Immature natural killer cell (primary cell): Measurements from ENCODE around the gene PLEKHA4. TPM values are rescaled to one million over a fixed set of nuclear protein-coding genes. Genes with fewer than 3 reads are reported as not detected.
"Not testable (repeated sequence)": the region's sequence is repeated elsewhere in the genome, so short reads cannot be mapped to it uniquely, and the experiment has no call there.

Source experiments
- DNase-seq, 3 donors: peaks; one replicate each; pipeline ENCODE4 v3.0.0; 2022; ENCODE audit warnings: mixed read lengths in 1 of 3
- H3K27ac Mint-ChIP-seq, 6 donors: one replicate each; pipeline ENCODE4 v1.8.0; 2020; ENCODE audit warnings: mixed read lengths in 6 of 6, mild to moderate bottlenecking in 5 of 6, inconsistent platforms in 4 of 6, moderate library complexity in 3 of 6
- H3K27me3 Mint-ChIP-seq, 3 donors: one replicate each; pipeline ENCODE4 v1.8.0; 2020 to 2021; ENCODE audit warnings: low read depth in 3 of 3, mild to moderate bottlenecking in 3 of 3, mixed read lengths in 3 of 3, moderate library complexity in 3 of 3, inconsistent platforms in 1 of 3
- H3K36me3 Mint-ChIP-seq, 3 donors: one replicate each; pipeline ENCODE4 v1.8.0; 2020; ENCODE audit warnings: mixed read lengths in 3 of 3, inconsistent platforms in 2 of 3, mild to moderate bottlenecking in 2 of 3
- H3K4me1 Mint-ChIP-seq, 2 donors: one replicate each; pipeline ENCODE4 v1.8.0; 2020; ENCODE audit warnings: inconsistent platforms in 2 of 2, mild to moderate bottlenecking in 2 of 2, mixed read lengths in 2 of 2, moderate library complexity in 1 of 2
- H3K4me3 Mint-ChIP-seq, 5 donors: one replicate each; pipeline ENCODE4 v1.8.0; 2020; ENCODE audit warnings: mild to moderate bottlenecking in 5 of 5, mixed read lengths in 5 of 5, inconsistent platforms in 3 of 5, moderate library complexity in 3 of 5
- H3K9me3 Mint-ChIP-seq, 6 donors: one replicate each; pipeline ENCODE4 v1.8.0; 2020; ENCODE audit warnings: mild to moderate bottlenecking in 6 of 6, mixed read lengths in 6 of 6, inconsistent platforms in 4 of 6, moderate library complexity in 3 of 6
- polyA plus RNA-seq, 3 donors: library from polyadenylated mRNA; unstranded; fragments of 300-500 nt; fragmentation: Illumina TruSeq; gene quantifications; one replicate each; pipeline ENCODE4 v1.2.3, GENCODE V29; 2021

PLEKHA4 gene
- polyA plus RNA-seq, 3 donors from 2014 or later: 3.0 to 5.9 (median 4.8) TPM

- peak overlapping the region in 1 of 6 donors; percentile 69 for H3K27ac Mint-ChIP-seq
These were observed 687 bp downstream of the PLEKHA4 start for GRCh38 chr19:48867746-48868113.

DNA sequence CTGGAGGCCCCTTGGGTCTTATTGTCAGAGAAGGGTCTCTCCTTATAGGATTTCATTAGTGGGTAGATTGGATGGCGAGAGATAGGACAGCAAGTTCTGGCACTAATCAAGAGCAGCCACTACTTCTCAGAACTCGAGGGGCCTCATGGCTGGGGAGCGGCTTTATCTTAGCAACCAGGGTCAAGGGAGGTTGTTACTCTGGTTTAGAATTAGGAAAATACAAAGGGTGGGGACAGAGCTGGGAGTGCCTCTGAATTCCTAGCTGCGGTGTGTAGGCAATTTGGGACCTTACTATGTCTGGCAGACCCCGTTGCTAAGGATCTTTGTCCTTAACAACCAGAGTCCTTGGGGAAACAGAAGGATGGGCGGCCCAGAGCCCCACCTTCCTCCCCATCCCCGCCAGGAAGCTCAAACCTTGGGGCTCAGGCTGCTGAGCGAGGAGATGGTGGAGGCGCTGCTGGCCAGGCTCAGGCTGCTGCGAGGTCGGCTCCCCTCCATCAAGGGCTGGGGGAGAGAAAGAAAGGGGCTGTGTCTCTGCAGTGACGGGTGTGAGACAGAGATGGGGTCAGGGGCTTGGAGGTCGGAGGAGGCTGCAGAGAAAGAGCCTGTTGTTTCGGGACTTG lies 1.2 kb downstream of the PLEKHA4 start:
- Mint-ChIP-seq H3K4me1 (peaks cover 2 to 5% of the 10 kb centered on the region in 2 donors), H3K36me3 (peaks cover 0 to 4% (median 0%) of the 10 kb centered on the region in 3 donors), H3K27ac (no peak overlapping the region), H3K27me3 (peaks cover 5 to 12% (median 10%) of the 10 kb centered on the region in 3 donors), H3K4me3 (no peak overlapping the region), H3K9me3 (no peaks in the 10 kb centered on the region)
- DNase-seq: no peak

More at GRCh38 chr19:48867746-48868113, 687 bp downstream of the PLEKHA4 start:
- no peak for DNase-seq
- H3K9me3 Mint-ChIP-seq: no peaks in the 10 kb centered on the region
- H3K4me3 Mint-ChIP-seq: no peak overlapping the region
- peaks cover 0 to 4% (median 0%) of the 10 kb centered on the region in 3 donors for H3K36me3 Mint-ChIP-seq
- peaks cover 5 to 10% of the 10 kb centered on the region in 2 donors for H3K4me1 Mint-ChIP-seq
- H3K27me3 Mint-ChIP-seq: peaks cover 9 to 17% (median 15%) of the 10 kb centered on the region in 3 donors

DNA sequence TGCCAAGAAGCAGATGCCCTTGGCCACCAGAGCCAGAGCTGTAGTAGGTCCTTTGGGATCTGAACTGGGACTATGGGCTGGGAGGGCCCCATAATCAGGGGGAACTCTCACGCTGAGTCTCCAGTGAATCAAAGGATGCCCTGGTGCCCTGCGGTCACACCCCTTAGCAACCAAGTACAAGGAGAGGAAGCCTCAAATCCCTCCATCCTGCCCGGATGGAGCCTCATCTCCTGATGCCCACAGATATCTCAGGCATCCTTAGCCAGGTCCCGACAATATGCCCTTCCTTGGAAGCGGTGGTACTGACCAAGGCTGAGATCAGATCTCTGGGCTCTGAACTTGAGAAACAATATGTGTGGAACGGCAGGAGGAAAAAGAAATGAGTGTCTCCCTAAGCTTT lies 1.7 kb downstream of the PLEKHA4 start:
- Mint-ChIP-seq H3K4me3 (no peak overlapping the region), H3K4me1 (no peaks in the 10 kb centered on the region), H3K27me3 (peaks cover 2 to 10% (median 7%) of the 10 kb centered on the region in 3 donors), H3K36me3 (peaks cover 0 to 4% (median 0%) of the 10 kb centered on the region in 3 donors), H3K9me3 (no peaks in the 10 kb centered on the region), H3K27ac (no peak overlapping the region)
- no peak for DNase-seq

DNA sequence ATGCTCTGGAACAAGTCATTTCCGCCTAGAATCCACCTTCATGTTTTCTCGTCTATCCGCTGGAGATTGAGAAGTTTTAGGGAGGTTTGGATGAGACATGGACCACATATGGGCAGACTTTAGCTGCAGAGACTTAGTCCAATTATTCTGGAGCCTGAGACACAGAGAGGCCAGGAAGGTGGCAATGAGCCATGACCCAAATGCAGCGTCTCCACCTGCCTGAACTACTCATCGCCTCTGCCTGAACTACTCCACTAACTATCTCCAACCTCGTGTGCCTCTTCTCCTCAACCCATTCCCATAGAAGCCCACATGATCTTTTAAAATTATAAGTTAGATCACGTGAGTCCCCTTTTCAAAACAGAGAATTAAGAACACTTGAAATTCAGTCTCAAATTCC lies 5.6 kb downstream of the PLEKHA4 start:
- Mint-ChIP-seq H3K4me3 (no peak overlapping the region), H3K9me3 (no peaks in the 10 kb centered on the region), H3K36me3 (no peaks in the 10 kb centered on the region), H3K27me3 (peaks cover 0 to 6% (median 2%) of the 10 kb centered on the region in 3 donors), H3K27ac (no peak overlapping the region), H3K4me1 (peaks cover 6 to 9% of the 10 kb centered on the region in 2 donors)
- no peak for DNase-seq

DNA sequence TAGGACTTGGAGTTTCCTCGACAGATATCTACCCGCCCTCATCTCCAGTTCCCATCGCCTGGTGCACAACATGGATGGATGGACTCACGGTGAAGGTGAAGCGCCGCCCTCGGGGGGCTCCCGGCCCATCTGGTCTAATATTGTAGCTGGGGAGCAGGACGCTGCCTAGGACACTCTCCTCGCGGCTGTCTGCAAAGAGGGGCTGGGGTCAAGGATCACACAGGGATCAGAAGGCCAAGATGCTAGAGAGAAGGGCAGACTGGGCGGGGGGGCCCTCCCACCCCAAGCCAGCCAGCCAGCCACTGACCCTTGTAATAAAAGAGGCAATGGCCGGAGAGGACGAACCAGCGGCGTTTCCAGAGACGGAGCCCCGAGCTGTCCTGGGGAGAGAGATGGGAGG lies 7.1 kb downstream of the PLEKHA4 start:
- H3K27ac Mint-ChIP-seq: no peak overlapping the region
- no peaks in the 10 kb centered on the region for H3K9me3 Mint-ChIP-seq
- no peaks in the 10 kb centered on the region for H3K36me3 Mint-ChIP-seq
- DNase-seq: no peak
- peaks cover 6 to 9% of the 10 kb centered on the region in 2 donors for H3K4me1 Mint-ChIP-seq
- no peak overlapping the region for H3K4me3 Mint-ChIP-seq
- peaks cover 0 to 2% (median 2%) of the 10 kb centered on the region in 3 donors for H3K27me3 Mint-ChIP-seq

DNA sequence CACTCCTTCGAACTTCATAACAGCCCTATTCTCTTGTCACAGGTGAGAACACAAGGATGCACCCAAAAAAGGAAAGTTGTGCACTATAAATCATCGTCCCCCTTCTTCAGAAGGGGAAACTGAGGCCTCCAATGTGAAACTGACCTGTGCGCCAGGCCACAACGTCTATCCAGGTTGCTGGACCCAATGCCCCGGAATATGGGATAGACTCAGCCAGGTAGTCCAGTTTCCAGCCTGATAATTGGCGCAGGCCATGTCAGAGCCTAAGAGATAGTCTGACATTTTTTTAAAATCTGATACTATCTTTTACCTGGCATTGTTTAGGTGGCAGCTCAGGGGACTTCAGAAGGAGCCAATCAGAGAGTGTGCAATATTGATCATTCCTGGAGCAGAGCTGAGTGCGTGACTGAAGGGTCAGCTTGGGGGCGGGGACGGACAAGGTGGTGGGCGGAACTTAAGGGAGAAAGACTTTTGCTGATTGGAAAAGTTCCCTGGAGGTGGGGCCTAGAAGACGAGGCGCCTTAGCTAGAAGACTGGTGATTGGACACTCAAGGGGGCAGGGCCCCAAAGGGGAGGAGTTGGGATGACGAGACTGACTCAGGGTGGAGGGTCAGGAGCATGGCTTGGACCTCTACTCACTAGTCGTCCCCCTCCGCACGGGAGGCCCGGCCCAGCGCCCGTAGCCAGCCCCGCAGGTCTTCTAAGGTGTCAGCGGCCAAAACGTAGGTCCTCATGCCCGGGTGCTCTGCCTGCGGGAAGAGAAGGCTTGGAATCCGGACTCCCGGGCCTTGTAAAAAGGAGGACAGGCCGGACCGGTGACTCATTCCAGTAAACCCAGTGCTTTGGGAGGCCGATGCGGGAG lies 8.5 kb downstream of the PLEKHA4 start:
- no peaks in the 10 kb centered on the region for H3K36me3 Mint-ChIP-seq
- H3K4me3 Mint-ChIP-seq: peak overlapping the region; percentile 6 to 100 (median 91)
- H3K4me1 Mint-ChIP-seq: peaks cover 6 to 9% of the 10 kb centered on the region in 2 donors
- peaks cover 0 to 2% (median 2%) of the 10 kb centered on the region in 3 donors for H3K27me3 Mint-ChIP-seq
- no peaks in the 10 kb centered on the region for H3K9me3 Mint-ChIP-seq
- DNase-seq: peak in 2 of 3 donors; percentile 20 to 38
- H3K27ac Mint-ChIP-seq: no peak overlapping the region

- Mint-ChIP-seq H3K9me3 (no peaks in the 10 kb centered on the region), H3K4me1 (peaks cover 6 to 9% of the 10 kb centered on the region in 2 donors), H3K27me3 (peaks cover 0 to 2% (median 2%) of the 10 kb centered on the region in 3 donors), H3K4me3 (peak overlapping the region; percentile 91 to 100 (median 96)), H3K27ac (peak overlapping the region in 5 of 6 donors; percentile 82 to 94 (median 85)), H3K36me3 (no peaks in the 10 kb centered on the region)
- DNase-seq: peak; percentile 67 to 75 (median 69)
These were observed 9.3 kb downstream of the PLEKHA4 start for GRCh38 chr19:48858984-48859710.

DNA sequence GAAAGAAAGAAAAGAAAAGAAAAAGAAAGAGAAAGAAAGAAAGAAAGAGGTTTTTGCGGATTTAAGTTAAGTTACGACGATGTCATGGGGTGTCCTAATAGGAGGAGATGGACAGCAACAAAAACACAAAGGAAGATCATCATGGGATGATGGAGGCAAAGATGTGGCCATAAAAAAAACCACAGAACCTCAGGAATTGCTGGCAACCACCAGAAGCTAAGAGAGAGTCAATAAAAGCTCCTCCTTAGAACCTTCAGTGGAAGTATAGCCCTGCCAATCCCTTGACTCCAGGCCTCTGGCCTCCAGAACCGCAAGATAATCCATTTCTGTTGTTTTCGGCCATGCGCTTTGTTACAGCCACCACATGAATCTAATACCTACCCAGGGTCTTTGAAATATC lies 11.5 kb downstream of the PLEKHA4 start:
- Mint-ChIP-seq H3K27me3 (peaks cover 0 to 2% (median 0%) of the 10 kb centered on the region in 3 donors), H3K36me3 (no peaks in the 10 kb centered on the region), H3K27ac (no peak overlapping the region), H3K4me3 (no peak overlapping the region), H3K4me1 (peaks cover 6 to 9% of the 10 kb centered on the region in 2 donors), H3K9me3 (no peaks in the 10 kb centered on the region)
- no peak for DNase-seq

DNA sequence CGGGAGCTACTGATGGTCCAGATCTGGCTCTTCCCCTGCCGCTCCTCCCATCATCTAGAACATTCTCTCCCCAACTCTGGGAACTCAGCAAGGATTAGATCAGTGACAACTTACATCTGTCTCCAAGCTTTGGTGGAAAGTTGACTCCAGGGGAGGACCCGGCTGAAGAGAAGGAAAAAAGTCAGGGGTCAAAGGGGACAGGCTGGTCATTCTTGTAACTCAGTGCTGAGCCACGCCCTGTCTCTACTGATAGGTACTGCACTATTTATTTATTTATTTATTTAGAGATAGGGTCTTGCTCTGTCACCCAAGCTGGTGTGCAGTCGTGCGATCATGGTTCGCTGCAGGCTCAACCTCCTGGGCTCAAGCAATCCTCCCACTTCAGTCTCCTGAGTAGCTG lies 14.3 kb downstream of the PLEKHA4 start:
- H3K4me3 Mint-ChIP-seq: no peak overlapping the region
- no peak for DNase-seq
- H3K27ac Mint-ChIP-seq: no peak overlapping the region
- H3K4me1 Mint-ChIP-seq: peaks cover 3 to 6% of the 10 kb centered on the region in 2 donors
- H3K36me3 Mint-ChIP-seq: no peaks in the 10 kb centered on the region
- no peaks in the 10 kb centered on the region for H3K9me3 Mint-ChIP-seq
- H3K27me3 Mint-ChIP-seq: no peaks in the 10 kb centered on the region

GRCh38 chr19:48853483-48853882 lies 14.9 kb downstream of the PLEKHA4 start:
- H3K27ac Mint-ChIP-seq: no peak overlapping the region
- peaks cover 0 to 1% of the 10 kb centered on the region in 2 donors for H3K4me1 Mint-ChIP-seq
- no peak overlapping the region for H3K4me3 Mint-ChIP-seq
- no peaks in the 10 kb centered on the region for H3K27me3 Mint-ChIP-seq
- no peaks in the 10 kb centered on the region for H3K36me3 Mint-ChIP-seq
- DNase-seq: no peak
- H3K9me3 Mint-ChIP-seq: no peaks in the 10 kb centered on the region

DNA sequence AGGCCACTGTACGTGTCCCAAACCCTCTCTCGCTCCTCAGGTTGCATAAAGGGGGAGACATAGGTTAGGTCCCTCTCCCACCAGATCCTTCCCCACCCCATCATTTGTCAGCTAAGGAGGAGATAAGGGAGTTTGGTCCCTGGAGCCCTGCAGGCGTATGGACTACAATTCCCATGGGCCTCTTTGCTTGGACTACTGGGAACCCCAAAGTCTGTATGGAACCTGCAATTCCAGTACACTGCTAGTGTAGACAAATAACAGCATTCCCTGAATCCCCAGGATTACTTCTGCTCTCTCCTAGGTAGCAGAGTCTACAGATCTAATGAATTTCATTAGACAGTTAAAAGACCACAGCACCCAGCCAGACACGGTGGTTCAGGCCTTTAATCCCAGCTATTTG lies 16.1 kb downstream of the PLEKHA4 start:
- Mint-ChIP-seq H3K27ac (no peak overlapping the region), H3K9me3 (no peaks in the 10 kb centered on the region), H3K4me3 (no peak overlapping the region), H3K4me1 (no peaks in the 10 kb centered on the region), H3K36me3 (no peaks in the 10 kb centered on the region), H3K27me3 (no peaks in the 10 kb centered on the region)
- no peak for DNase-seq

- H3K36me3 Mint-ChIP-seq, DNase-seq, H3K9me3 Mint-ChIP-seq, H3K4me1 Mint-ChIP-seq, H3K4me3 Mint-ChIP-seq, H3K27ac Mint-ChIP-seq, H3K27me3 Mint-ChIP-seq: not testable (repeated sequence)
These were observed 21.8 kb downstream of the PLEKHA4 start for GRCh38 chr19:48846659-48847058.

DNA sequence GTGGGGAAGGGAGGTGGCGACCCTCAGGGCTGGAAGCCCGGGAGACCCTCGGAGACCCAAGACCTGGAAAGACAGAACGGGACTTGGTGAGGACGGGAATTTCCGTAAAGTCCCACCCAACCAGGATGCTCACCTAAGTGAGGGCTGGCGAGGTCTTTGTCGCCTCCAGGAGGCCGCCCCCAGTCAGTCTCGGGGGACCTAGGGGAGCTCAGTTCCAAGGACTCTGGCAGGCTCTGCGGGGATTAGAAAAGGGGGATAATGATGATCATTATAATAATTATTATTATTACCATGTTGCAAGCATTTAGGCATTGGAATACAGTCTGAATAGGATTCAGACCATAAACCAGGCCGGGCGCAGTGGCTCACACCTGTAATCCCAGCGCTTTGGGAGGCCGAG lies 23.0 kb downstream of the PLEKHA4 start:
- DNase-seq: no peak
- no peaks in the 10 kb centered on the region for H3K4me1 Mint-ChIP-seq
- peaks cover 0 to 3% (median 0%) of the 10 kb centered on the region in 3 donors for H3K36me3 Mint-ChIP-seq
- peaks cover 0 to 2% (median 2%) of the 10 kb centered on the region in 3 donors for H3K27me3 Mint-ChIP-seq
- H3K9me3 Mint-ChIP-seq: no peaks in the 10 kb centered on the region
- no peak overlapping the region for H3K27ac Mint-ChIP-seq
- H3K4me3 Mint-ChIP-seq: no peak overlapping the region

DNA sequence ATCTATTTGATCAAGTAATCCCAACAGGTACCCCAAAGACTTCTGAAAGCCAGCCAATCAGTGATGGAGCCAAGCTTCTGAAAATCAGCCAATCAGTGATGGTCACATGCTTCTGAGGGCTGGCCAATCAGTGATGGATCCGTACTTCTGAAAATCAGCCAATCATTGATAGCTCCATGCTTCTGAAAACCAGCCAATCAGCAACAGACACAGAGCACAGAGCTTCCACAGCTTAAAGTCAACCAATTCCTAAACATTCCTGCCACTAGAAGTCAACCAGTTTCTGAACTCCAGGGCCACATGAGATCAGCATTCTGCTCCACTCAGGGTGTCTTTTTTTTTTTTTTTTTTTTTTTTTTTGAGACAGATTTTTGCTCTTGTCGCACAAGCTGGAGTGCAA lies 23.9 kb downstream of the PLEKHA4 start:
- H3K4me3 Mint-ChIP-seq: no peak overlapping the region
- no peak for DNase-seq
- no peak overlapping the region for H3K27ac Mint-ChIP-seq
- peaks cover 0 to 3% (median 0%) of the 10 kb centered on the region in 3 donors for H3K36me3 Mint-ChIP-seq
- H3K4me1 Mint-ChIP-seq: no peaks in the 10 kb centered on the region
- H3K9me3 Mint-ChIP-seq: no peaks in the 10 kb centered on the region
- peaks cover 0 to 2% (median 2%) of the 10 kb centered on the region in 3 donors for H3K27me3 Mint-ChIP-seq
